SK-MEL-5 (cell line): ENCODE measurements around the gene KDM1A. TPM values are rescaled to one million over a fixed set of nuclear protein-coding genes. Genes with fewer than 3 reads are reported as not detected.

Source experiments
- DNase-seq: peaks from one replicate; pipeline ENCODE4 v3.0.0-alpha.2; 2016; ENCODE audit warnings: low read depth, low spot score
- in situ Hi-C: cut with HindIII; loops from 2 replicates; pipeline ENCODE4 v1.10.0; 2016; ENCODE audit warnings: low sequenced_read_pairs, high pct_unique_total_duplicates, low pct_unique_long_range_greater_than_20kb
- small RNA-seq, 2 experiments: library from RNA; depleted of rRNA; stranded (forward); fragments of <200 nt; gene quantifications; one replicate each; pipeline ENCODE3, GENCODE V24; 2014
- total RNA-seq: library from RNA; depleted of rRNA; stranded (reverse); fragments of >200 nt; shearing (Covaris generic); gene quantifications from 2 replicates; pipeline ENCODE4 v1.2.3, GENCODE V29; 2014; rRNA removed

Gene KDM1A
- total RNA-seq, 1 experiment from 2014 or later = 101 TPM

- DNase-seq = no peak
- in situ Hi-C loops = no loop called here
Measured at GRCh38 chr1:23116921-23117699, 97.8 kb downstream of the KDM1A start.

- in situ Hi-C loops = no loop called here
- no peak for DNase-seq
Measured at GRCh38 chr1:23118407-23118806, 99.1 kb downstream of the KDM1A start.

GRCh38 chr1:23118957-23119792, 99.9 kb downstream of the KDM1A start:
- in situ Hi-C loops = no loop called here
- DNase-seq = no peak

GRCh38 chr1:23120383-23120782, 101.1 kb downstream of the KDM1A start:
- no peak for DNase-seq
- in situ Hi-C loops = no loop called here

- DNase-seq = no peak
- in situ Hi-C loops = no loop called here
Measured at GRCh38 chr1:23122023-23122748, 102.9 kb downstream of the KDM1A start.

- no peak for DNase-seq
- in situ Hi-C loops = no loop called here
Measured at GRCh38 chr1:23122796-23123195, 103.5 kb downstream of the KDM1A start.

GRCh38 chr1:23123528-23123927, 104.3 kb downstream of the KDM1A start:
- in situ Hi-C loops = no loop called here
- DNase-seq = no peak

- in situ Hi-C loops = no loop called here
- DNase-seq = no peak
Measured at GRCh38 chr1:23124259-23125026, 105.2 kb downstream of the KDM1A start.

- DNase-seq = no peak
- in situ Hi-C loops = no loop called here
Measured at GRCh38 chr1:23125489-23125888, 106.2 kb downstream of the KDM1A start.

GRCh38 chr1:23126200-23126599, 106.9 kb downstream of the KDM1A start:
- in situ Hi-C loops = no loop called here
- DNase-seq = no peak

GRCh38 chr1:23126801-23127200, 107.5 kb downstream of the KDM1A start:
- no peak for DNase-seq
- in situ Hi-C loops = no loop called here

- DNase-seq = no peak
- in situ Hi-C loops = no loop called here
Measured at GRCh38 chr1:23129846-23130245, 110.6 kb downstream of the KDM1A start.

- in situ Hi-C loops = no loop called here
- no peak for DNase-seq
Measured at GRCh38 chr1:23132033-23132432, 112.8 kb downstream of the KDM1A start.

Small RNAs within 50 kb of the gene (small RNA-seq; reads per million reads assigned to genes)
- gene MIR3115 (0 reads per million in 2 experiments), gene MIR4419A (0 reads per million in 2 experiments)

Other genes with a start within 250 kb of the KDM1A start
- not detected in 2 replicates for gene LACTBL1, start 46.6 kb upstream of the KDM1A start, total RNA-seq
- not detected in 2 replicates for gene TEX46, start 3.6 kb upstream of the KDM1A start, total RNA-seq
- 13.2 and 15.0 TPM in 2 replicates for gene LUZP1, start 149.4 kb downstream of the KDM1A start, total RNA-seq
- gene HTR1D, start 198.0 kb downstream of the KDM1A start, total RNA-seq = 0.05 TPM in 1 of 2 replicates, not detected in the other